WTC11 (cell line): ENCODE data around the gene COG1. TPM values are rescaled to one million over a fixed set of nuclear protein-coding genes. Genes with fewer than 3 reads are reported as not detected.

Source experiments
- ATAC-seq: fragments of 200-7000 bp; cut with Tn5 transposase; 2 replicates; pipeline ENCODE4 v1.10.0; 2021; ENCODE audit warnings: mild to moderate bottlenecking, moderate library complexity
- CTCF ChIA-PET: fragments of 300-600 bp; sonication (Branson Sonifier 250); formaldehyde crosslinking; loops from one replicate; lab custom pipeline; 2021; ENCODE audit warnings: antibody characterized with exemption; lab: Charles Lee
- POLR2A ChIA-PET: fragments of 350-600 bp; sonication (Branson Sonifier 250); formaldehyde crosslinking; loops from one replicate; lab custom pipeline; 2021; ENCODE audit warnings: antibody characterized with exemption; lab: Charles Lee
- DNase-seq: peaks from one replicate; pipeline ENCODE4 v3.0.0; 2021; ENCODE audit warnings: low spot score
- H3K27ac Mint-ChIP-seq: 2 replicates; pipeline ENCODE4 v1.8.0; 2021; ENCODE audit warnings: mixed read lengths
- H3K27me3 Mint-ChIP-seq: 2 replicates; pipeline ENCODE4 v1.8.0; 2021; ENCODE audit warnings: low read depth, mild to moderate bottlenecking, moderate library complexity, mixed read lengths
- H3K36me3 Mint-ChIP-seq: 2 replicates; pipeline ENCODE4 v1.8.0; 2021; ENCODE audit warnings: mixed read lengths
- H3K4me1 Mint-ChIP-seq: 2 replicates; pipeline ENCODE4 v1.8.0; 2022; ENCODE audit warnings: mixed read lengths
- H3K4me3 Mint-ChIP-seq: 2 replicates; pipeline ENCODE4 v1.8.0; 2021; ENCODE audit warnings: mild to moderate bottlenecking, moderate library complexity, mixed read lengths
- H3K9me3 Mint-ChIP-seq: 2 replicates; pipeline ENCODE4 v1.8.0; 2021; ENCODE audit warnings: mixed read lengths
- AFF4 ChIP-seq: sonication (generic); formaldehyde crosslinking; IDR thresholded peaks from 2 replicates; pipeline ENCODE4 v1.8.1; 2023; ENCODE audit warnings: mild to moderate bottlenecking, missing genetic modification reagents, borderline replicate concordance
- ATF1 ChIP-seq: sonication (generic); formaldehyde crosslinking; IDR thresholded peaks from 2 replicates; pipeline ENCODE4 v1.8.1; 2023; ENCODE audit warnings: mild to moderate bottlenecking, moderate library complexity, missing genetic modification reagents
- CDX4 ChIP-seq: fragments of 250-450 bp; sonication (Bioruptor Pico); IDR thresholded peaks from 2 replicates; pipeline ENCODE4 v1.9.0; 2021; ENCODE audit warnings: moderate library complexity, mild to moderate bottlenecking, inconsistent platforms, borderline replicate concordance
- CREM ChIP-seq: sonication (generic); formaldehyde crosslinking; IDR thresholded peaks from 2 replicates; pipeline ENCODE4 v1.8.1; 2022; ENCODE audit warnings: mild to moderate bottlenecking, missing genetic modification reagents, moderate library complexity
- CTCF ChIP-seq: fragments of 200-600 bp; IDR thresholded peaks from 2 replicates; pipeline ENCODE4 v1.8.0; 2022; ENCODE audit warnings: antibody characterized with exemption
- ELF4 ChIP-seq: sonication (generic); formaldehyde crosslinking; IDR thresholded peaks from 2 replicates; pipeline ENCODE4 v1.8.1; 2022; ENCODE audit warnings: low read depth, mild to moderate bottlenecking, moderate library complexity, missing genetic modification reagents
- EMX1 ChIP-seq: fragments of 250-450 bp; sonication (Bioruptor Pico); IDR thresholded peaks from 2 replicates; pipeline ENCODE4 v1.8.0; 2021; ENCODE audit warnings: mild to moderate bottlenecking
- FOXP4 ChIP-seq: sonication (generic); formaldehyde crosslinking; IDR thresholded peaks from 2 replicates; pipeline ENCODE4 v1.8.0; 2022; ENCODE audit warnings: mild to moderate bottlenecking, missing genetic modification reagents
- HMGXB4 ChIP-seq: sonication (generic); formaldehyde crosslinking; IDR thresholded peaks from 2 replicates; pipeline ENCODE4 v1.8.1; 2023; ENCODE audit warnings: mild to moderate bottlenecking, moderate library complexity, missing genetic modification reagents
- MXD4 ChIP-seq: fragments of 250-450 bp; sonication (Bioruptor Pico); IDR thresholded peaks from 2 replicates; pipeline ENCODE4 v1.8.0; 2021; ENCODE audit warnings: mild to moderate bottlenecking, moderate library complexity, borderline replicate concordance
- SMAD3 ChIP-seq: sonication (generic); formaldehyde crosslinking; IDR thresholded peaks from 2 replicates; pipeline ENCODE4 v1.8.0; 2022; ENCODE audit warnings: missing genetic modification reagents, mild to moderate bottlenecking, borderline replicate concordance
- SP1 ChIP-seq: sonication (generic); formaldehyde crosslinking; conservative IDR thresholded peaks from 2 replicates; pipeline ENCODE4 v1.8.1; 2022; ENCODE audit warnings: missing genetic modification reagents
- USF2 ChIP-seq: sonication (generic); formaldehyde crosslinking; IDR thresholded peaks from 2 replicates; pipeline ENCODE4 v1.8.1; 2023; ENCODE audit warnings: mild to moderate bottlenecking, missing genetic modification reagents, moderate library complexity
- ZNF232 ChIP-seq: sonication (generic); formaldehyde crosslinking; IDR thresholded peaks from 2 replicates; pipeline ENCODE4 v1.8.0; 2022; ENCODE audit warnings: mild to moderate bottlenecking, missing genetic modification reagents
- ZNF317 ChIP-seq: sonication (generic); formaldehyde crosslinking; IDR thresholded peaks from 2 replicates; pipeline ENCODE4 v1.8.1; 2023; ENCODE audit warnings: low read depth, mild to moderate bottlenecking, moderate library complexity, missing genetic modification reagents, borderline replicate concordance
- ZNF396 ChIP-seq: fragments of 250-450 bp; sonication (Bioruptor Pico); IDR thresholded peaks from 2 replicates; pipeline ENCODE4 v1.8.0; 2021; ENCODE audit warnings: mild to moderate bottlenecking, moderate library complexity, borderline replicate concordance
- ZNF425 ChIP-seq: fragments of 250-450 bp; sonication (Bioruptor Pico); conservative IDR thresholded peaks from 2 replicates; pipeline ENCODE4 v1.9.0; 2021; ENCODE audit warnings: mild to moderate bottlenecking
- total RNA-seq: library from RNA; stranded (reverse); gene quantifications from 3 replicates; pipeline ENCODE4 v1.2.3, GENCODE V29; 2021

The COG1 gene
- total RNA-seq, 1 experiment from 2014 or later, result 22.6 TPM

GRCh38 chr17:73247726-73248125 is 54.9 kb downstream of the COG1 start (continued):
- TF ChIP-seq FOXP4 (CRISPR knock-in tag) (no peak), ZNF396 (CRISPR knock-in tag) (no peak), CTCF (no peak)

GRCh38 chr17:73248532-73248931 is 55.7 kb downstream of the COG1 start:
- ATAC-seq, result no peak
- no peak overlapping the region for H3K27ac Mint-ChIP-seq
- TF ChIP-seq ZNF317 (CRISPR knock-in tag) (no peak), HMGXB4 (CRISPR knock-in tag) (no peak), ZNF232 (no peak)

GRCh38 chr17:73249700-73250099 is 56.8 kb downstream of the COG1 start:
- no peaks in the 10 kb centered on the region for H3K9me3 Mint-ChIP-seq
- POLR2A ChIA-PET, result interaction anchor here (0.6 kb wide), 1 partner anchor 40 kb away, joined by 3 read pairs; no protein-coding TSS in a partner anchor
- H3K27ac Mint-ChIP-seq, result no peak overlapping the region
- ATAC-seq (no peak), DNase-seq (no peak)
- no peak overlapping the region for H3K4me3 Mint-ChIP-seq
- H3K27me3 Mint-ChIP-seq, result no peaks in the 10 kb centered on the region
- H3K36me3 Mint-ChIP-seq, result peaks cover 12% of the 10 kb centered on the region
- CTCF ChIA-PET, result interaction anchor here (1.1 to 3.7 kb wide), 3 partner anchors 18 to 120 kb away, joined by 3 to 20 read pairs (median 5); a partner anchor contains a TSS
- peaks cover 2% of the 10 kb centered on the region; the same call in 1 of the 2 replicates for H3K4me1 Mint-ChIP-seq
- no peak for TF ChIP-seq SP1 (CRISPR knock-in tag)
- no peak for TF ChIP-seq ELF4
- no peak for TF ChIP-seq MXD4 (CRISPR knock-in tag)
- TF ChIP-seq AFF4 (CRISPR knock-in tag), result no peak
- TF ChIP-seq USF2 (CRISPR knock-in tag), result no peak
- TF ChIP-seq ZNF425, result no peak
- TF ChIP-seq ATF1, result no peak
- no peak for TF ChIP-seq EMX1 (CRISPR knock-in tag)
- TF ChIP-seq HMGXB4 (CRISPR knock-in tag), result no peak
- no peak for TF ChIP-seq SMAD3 (CRISPR knock-in tag)
- TF ChIP-seq CREM, result no peak
- TF ChIP-seq CDX4 (CRISPR knock-in tag), result no peak

More at GRCh38 chr17:73248532-73248931, 55.7 kb downstream of the COG1 start:
- no peak for DNase-seq
- Mint-ChIP-seq H3K36me3 (peaks cover 18% of the 10 kb centered on the region), H3K9me3 (no peaks in the 10 kb centered on the region), H3K4me1 (peaks cover 2% of the 10 kb centered on the region; the same call in 1 of the 2 replicates), H3K27me3 (no peaks in the 10 kb centered on the region), H3K4me3 (no peak overlapping the region)
- ChIA-PET CTCF (interaction anchor here (0.6 to 3.7 kb wide), 3 partner anchors 122 to 1199 kb away, joined by 3 to 20 read pairs (median 4); no protein-coding TSS in a partner anchor), POLR2A (no interaction called here)
